ENCODE measurements around the gene GPR35. TPM values are rescaled to one million over a fixed set of nuclear protein-coding genes. Genes with fewer than 3 reads are reported as not detected.

The GPR35 gene
- total RNA-seq, 4 donors from 2014 or later = 0.51 to 7.9 (median 1.7) TPM; not detected in 1

DNA sequence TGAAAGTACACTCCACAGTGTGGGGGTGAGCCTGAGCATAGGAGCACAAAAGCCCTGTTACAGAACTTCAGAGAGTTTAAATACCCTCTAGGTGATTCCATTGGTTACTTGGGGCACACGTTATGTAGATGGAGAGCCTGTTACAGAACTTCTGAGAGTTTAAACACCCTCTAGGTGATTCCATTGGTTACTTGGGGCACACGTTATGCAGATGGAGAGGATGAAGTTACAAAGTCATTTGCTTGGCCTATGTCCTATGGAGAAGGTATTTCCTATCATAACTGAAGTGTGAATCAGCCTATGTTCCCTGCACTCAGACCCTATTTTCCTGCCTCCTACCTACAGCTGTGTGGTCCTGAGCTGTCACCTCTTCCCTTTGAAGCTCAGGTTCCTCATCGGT lies 42.5 kb upstream of the GPR35 start:
- Histone ChIP-seq H3K9me3 (no peaks in the 10 kb centered on the region), H3K27ac (no peak overlapping the region), H3K36me3 (no peaks in the 10 kb centered on the region), H3K4me1 (peaks cover 18 to 21% of the 10 kb centered on the region in 2 donors), H3K4me3 (no peak overlapping the region), H3K27me3 (no peaks in the 10 kb centered on the region)
- intact Hi-C loops (cut with DNase I; ENCODE audit: low total_unique reads) = no loop called here
- TF ChIP-seq POLR2A (IDR thresholded peaks at IDR 0.05) (no peak), CTCF (IDR thresholded peaks at IDR 0.05) (no peak)
- no peak for DNase-seq

DNA sequence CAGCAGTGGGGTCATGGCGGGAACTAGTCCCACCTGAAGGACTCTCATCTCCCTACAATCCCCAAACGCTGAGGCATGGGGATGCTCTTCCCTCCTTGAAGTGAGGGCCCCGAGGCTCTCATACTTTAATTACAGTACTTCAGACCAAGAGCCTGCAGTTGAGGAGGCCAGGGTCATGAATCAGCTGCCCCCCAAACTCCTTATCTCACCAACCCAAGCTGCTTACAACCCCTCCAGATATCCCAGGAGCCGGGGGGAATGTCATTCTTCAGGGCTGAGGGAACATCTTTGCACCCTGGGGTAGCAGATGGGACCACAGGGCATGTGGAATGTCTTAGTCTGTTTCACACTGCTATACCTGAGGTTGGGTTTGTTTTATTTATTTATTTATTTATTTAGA lies 41.5 kb upstream of the GPR35 start:
- no peak for DNase-seq
- Histone ChIP-seq H3K27me3 (no peaks in the 10 kb centered on the region), H3K9me3 (no peaks in the 10 kb centered on the region), H3K27ac (no peak overlapping the region), H3K4me3 (no peak overlapping the region), H3K36me3 (no peaks in the 10 kb centered on the region), H3K4me1 (peaks cover 21 to 24% of the 10 kb centered on the region in 2 donors)
- intact Hi-C loops (cut with DNase I; ENCODE audit: low total_unique reads) = no loop called here
- TF ChIP-seq CTCF (IDR thresholded peaks at IDR 0.05) (no peak), POLR2A (IDR thresholded peaks at IDR 0.05) (no peak)

- H3K27me3 ChIP-seq = no peaks in the 10 kb centered on the region
- H3K4me3 ChIP-seq = peak overlapping the region in 1 of 2 donors; percentile 77
- H3K9me3 ChIP-seq = no peaks in the 10 kb centered on the region
- intact Hi-C loops (cut with DNase I; ENCODE audit: low total_unique reads) = no loop called here
- TF ChIP-seq CTCF (IDR thresholded peaks at IDR 0.05) = no peak
- no peak for TF ChIP-seq POLR2A (IDR thresholded peaks at IDR 0.05)
- no peaks in the 10 kb centered on the region for H3K36me3 ChIP-seq
- DNase-seq = no peak
- H3K27ac ChIP-seq = no peak overlapping the region
- H3K4me1 ChIP-seq = peaks cover 20 to 24% of the 10 kb centered on the region in 2 donors
Measured at GRCh38 chr2:240584486-240585031, 40.7 kb upstream of the GPR35 start.

DNA sequence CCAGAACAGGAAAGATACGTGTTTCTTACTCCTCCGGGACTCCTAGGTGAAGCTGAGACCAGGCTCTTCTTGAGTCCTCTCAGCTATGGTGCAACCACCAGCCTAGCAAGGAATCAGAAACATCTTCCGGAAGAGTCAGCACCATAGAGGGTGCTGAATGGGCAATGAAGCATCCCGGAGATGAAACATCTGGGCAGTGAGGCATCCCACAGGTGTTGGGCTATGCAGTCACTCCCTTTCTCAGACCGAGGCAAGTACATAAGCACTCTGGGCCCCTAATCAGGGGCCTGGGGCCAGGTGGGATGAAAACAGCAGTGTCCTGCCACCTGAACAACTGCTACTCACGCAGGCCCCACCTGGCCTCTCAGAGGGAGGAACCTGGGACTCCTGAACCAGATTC lies 40.2 kb upstream of the GPR35 start:
- no peak for DNase-seq
- no peak for TF ChIP-seq POLR2A (IDR thresholded peaks at IDR 0.05)
- TF ChIP-seq CTCF (IDR thresholded peaks at IDR 0.05) = no peak
- Histone ChIP-seq H3K27me3 (no peaks in the 10 kb centered on the region), H3K4me1 (peaks cover 16 to 24% of the 10 kb centered on the region in 2 donors), H3K4me3 (peak overlapping the region; percentile 67 to 77), H3K9me3 (no peaks in the 10 kb centered on the region), H3K36me3 (no peaks in the 10 kb centered on the region), H3K27ac (no peak overlapping the region)
- intact Hi-C loops (cut with DNase I; ENCODE audit: low total_unique reads) = no loop called here

DNA sequence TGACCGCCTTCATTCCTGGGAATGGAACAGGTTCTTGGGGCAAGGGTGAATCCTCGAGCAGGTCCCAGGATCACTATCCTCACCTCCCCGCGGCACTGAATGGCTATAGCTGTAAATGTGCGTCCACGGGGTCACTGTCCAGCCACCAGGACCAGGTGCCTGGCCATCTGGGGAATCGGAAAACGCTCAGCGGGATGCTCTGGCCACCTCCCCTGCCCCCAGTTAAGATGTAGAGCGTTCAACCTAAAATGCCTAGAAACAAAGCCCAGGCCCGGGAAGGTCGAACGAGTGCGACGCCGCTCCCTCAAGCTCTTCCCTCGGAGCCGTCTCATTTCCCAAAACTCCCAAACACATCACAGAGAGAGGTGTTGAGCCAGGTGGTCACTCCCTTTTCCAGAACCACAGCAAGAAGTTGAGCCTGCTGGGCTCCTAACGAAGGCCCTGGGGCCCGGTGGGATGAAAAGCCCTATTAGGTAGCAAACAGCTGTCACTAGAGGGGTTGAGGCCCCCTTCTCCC lies 39.5 kb upstream of the GPR35 start:
- DNase-seq = no peak
- Histone ChIP-seq H3K27ac (peak overlapping the region; percentile 89 to 93), H3K27me3 (no peaks in the 10 kb centered on the region), H3K9me3 (no peaks in the 10 kb centered on the region), H3K4me1 (peaks cover 16 to 24% of the 10 kb centered on the region in 2 donors), H3K36me3 (no peaks in the 10 kb centered on the region), H3K4me3 (peak overlapping the region; percentile 67 to 77)
- intact Hi-C loops (cut with DNase I; ENCODE audit: low total_unique reads) = no loop called here
- TF ChIP-seq POLR2A (IDR thresholded peaks at IDR 0.05) (no peak), CTCF (IDR thresholded peaks at IDR 0.05) (no peak)
